ENCODE measurements around the gene UGDH. TPM values are rescaled to one million over a fixed set of nuclear protein-coding genes. Genes with fewer than 3 reads are reported as not detected.

Gene UGDH
- total and polyA plus RNA-seq, 2 of the 8 experiments (the other 6 are each of a cell fraction or from before 2014, with no cell fraction given) = 32.0 to 128 TPM

GRCh38 chr4:39563346-39563847 lies 36.2 kb upstream of the UGDH start:
- 84% methylated on average over 6 of the region's 6 CpGs; no CpG with 5 or more reads in 1 of the 2 experiments for whole genome bisulfite sequencing, 2 experiments (ENCODE audit: extremely low coverage in 1 of 2, insufficient coverage in 1 of 2, insufficient read length in 1 of 2, insufficient replicate concordance in 2 of 2, low coverage in 1 of 2, low lambda C conversion rate in 2 of 2, missing lambda C conversion rate in 1 of 2)
- ChIA-PET POLR2A (ENCODE audit: partially characterized antibody) (interaction anchor here (0.8 to 1.5 kb wide), 4 partner anchors 20 to 75 kb away, joined by 3 to 4 read pairs (median 3); partner anchors contain the start of gene UGDH), CTCF (ENCODE audit: partially characterized antibody) (no interaction called here)
- Histone ChIP-seq H3K27me3 (replicated peaks in 1 of 4; ENCODE audit: control insufficient read depth in 3 of 4, extremely low read depth in 1 of 4, insufficient read depth in 3 of 4, low read length in 3 of 4) (no peaks in the 10 kb centered on the region), H2BK5ac (ENCODE audit: low read depth, low read length) (no peak overlapping the region), H3K27ac (ENCODE audit: low read depth, low read length) (no peak overlapping the region), H3K18ac (ENCODE audit: extremely low read depth, low read length) (no peak overlapping the region), H3K56ac (replicated peaks; ENCODE audit: insufficient read length, low read depth, low read length) (no peak overlapping the region), H3K4me1 (replicated peaks in 1 of 4; ENCODE audit: control insufficient read depth in 3 of 4, insufficient read depth in 4 of 4, low read length in 3 of 4) (peaks cover 0 to 3% (median 0%) of the 10 kb centered on the region in 4 experiments; a peak in 1 of 7 replicates), H2AFZ (ENCODE audit: low read length) (no peak overlapping the region), H3K79me1 (ENCODE audit: low read depth, low read length) (no peaks in the 10 kb centered on the region), H2BK12ac (ENCODE audit: low read depth, low read length) (no peak overlapping the region), H4K8ac (ENCODE audit: extremely low read depth, insufficient read depth, low read length) (no peak overlapping the region; the same call in 1 of the 2 replicates), H2BK15ac (ENCODE audit: low read length) (no peak overlapping the region), H3K4me2 (ENCODE audit: insufficient read depth in 1 of 2, low read depth in 2 of 2, low read length in 2 of 2) (no peak overlapping the region), H2AK5ac (ENCODE audit: low read depth, low read length) (no peak overlapping the region), H2BK20ac (ENCODE audit: low read length) (no peak overlapping the region), H3K9me3 (ENCODE audit: insufficient read depth in 2 of 2, low read depth in 1 of 2, low read length in 1 of 2) (peaks cover 3 to 5% of the 10 kb centered on the region in 2 experiments; a peak in 1 of 4 replicates), H3K4me3 (ENCODE audit: extremely low read depth in 1 of 4, insufficient read depth in 2 of 4, low read depth in 3 of 4, low read length in 4 of 4) (no peak overlapping the region), H4K5ac (ENCODE audit: insufficient read length, low read depth, low read length) (no peak overlapping the region), H3K23ac (ENCODE audit: insufficient read length) (no peak overlapping the region), H4K91ac (replicated peaks; ENCODE audit: insufficient read length, low read length) (no peak overlapping the region), H3K79me2 (ENCODE audit: control insufficient read depth in 1 of 2, insufficient read depth in 2 of 2, low read length in 2 of 2) (no peaks in the 10 kb centered on the region; a peak in 1 of 4 replicates), H3K4ac (replicated peaks; ENCODE audit: insufficient read length, low read depth, low read length) (no peak overlapping the region), H2BK120ac (replicated peaks; ENCODE audit: low read depth, low read length) (no peak overlapping the region), H3K36me3 (ENCODE audit: control insufficient read depth in 2 of 4, insufficient read depth in 4 of 4, low read length in 3 of 4) (peaks cover 0 to 14% (median 2%) of the 10 kb centered on the region in 4 experiments; a peak in 3 of 8 replicates), H4K20me1 (replicated peaks in 1 of 2; ENCODE audit: control insufficient read depth in 1 of 2, insufficient read depth in 2 of 2, low read length in 2 of 2) (no peaks in the 10 kb centered on the region), H3K14ac (ENCODE audit: insufficient read length) (no peak overlapping the region), H3K9ac (replicated peaks in 1 of 4; ENCODE audit: extremely low read depth in 1 of 4, low read depth in 3 of 4, low read length in 3 of 4) (no peak overlapping the region), H3K23me2 (ENCODE audit: low read depth, low read length) (no peaks in the 10 kb centered on the region)
- no peak for DNase-seq (ENCODE audit: low read depth in 1 of 2, low spot score in 2 of 2)
- FAIRE-seq = no peak
- TF ChIP-seq ATF3 (IDR thresholded peaks at IDR 0.05; ENCODE audit: insufficient read depth, low read depth, low read length) (no peak), JUND (IDR thresholded peaks at IDR 0.05; ENCODE audit: low read length) (no peak), CBX5 (IDR thresholded peaks at IDR 0.05; ENCODE audit: low read depth, low read length) (no peak), HDAC6 (IDR thresholded peaks at IDR 0.05; ENCODE audit: low read depth, low read length) (no peak), ZNF274 (IDR thresholded peaks at IDR 0.05; ENCODE audit: borderline replicate concordance, extremely low read depth, low read length) (no peak), ASH2L (IDR thresholded peaks at IDR 0.05; ENCODE audit: low read length) (no peak), CHD1 (IDR thresholded peaks at IDR 0.05; ENCODE audit: low read depth, low read length) (no peak), SIX5 (IDR thresholded peaks at IDR 0.05; ENCODE audit: low read depth, low read length) (no peak), SIRT6 (IDR thresholded peaks at IDR 0.05; ENCODE audit: low read length) (no peak), SIN3A (conservative IDR thresholded peaks at IDR 0.05 in 1 of 2, IDR thresholded peaks at IDR 0.05 in 1 of 2; ENCODE audit: low read depth in 1 of 2, low read length in 2 of 2) (no peak), POLR2AphosphoS5 (IDR thresholded peaks at IDR 0.05; ENCODE audit: low read depth, low read length) (no peak), YY1 (IDR thresholded peaks at IDR 0.05; ENCODE audit: low read depth, low read length) (no peak), EP300 (IDR thresholded peaks at IDR 0.05; ENCODE audit: borderline replicate concordance in 1 of 2, low read depth in 2 of 2, low read length in 2 of 2) (no peak), MAFK (IDR thresholded peaks at IDR 0.05; ENCODE audit: low read depth, low read length) (no peak)

Data from H1 (cell line).